Cardiac septum (tissue), 1 donor: ENCODE results near the gene LRIT2. TPM values are rescaled to one million over a fixed set of nuclear protein-coding genes. Genes with fewer than 3 reads are reported as not detected.
"Not testable (repeated sequence)": the region's sequence is repeated elsewhere in the genome, so short reads cannot be mapped to it uniquely, and the experiment has no call there.

Experiments
- DNase-seq: peaks from one replicate; pipeline ENCODE4 v3.0.0-alpha.2; 2020; ENCODE audit warnings: low spot score
- intact Hi-C: fragments of 100-400 bp; cut with DNase I; formaldehyde crosslinking; loops from one replicate; pipeline ENCODE4 v1.14.0; 2022
- total RNA-seq: library from RNA; stranded (reverse); fragmentation: NEBNext Ultra II Directional; extraction: Animal tissue kit (Norgen Biotek cat#: 25700); gene quantifications from one replicate; pipeline ENCODE4 v1.2.1, GENCODE V29; 2021
- donor health status: DM: no; HTN: no; CAD: no.

LRIT2 gene
- total RNA-seq, 1 donor from 2014 or later: not detected

GRCh38 chr10:84193846-84194423 lies 31.4 kb downstream of the LRIT2 start:
- DNase-seq: peak; percentile 31
- intact Hi-C loops: no loop called here

GRCh38 chr10:84193327-84193726 lies 32.0 kb downstream of the LRIT2 start:
- intact Hi-C loops: no loop called here
- no peak for DNase-seq

GRCh38 chr10:84191106-84191505 lies 34.2 kb downstream of the LRIT2 start:
- intact Hi-C loops: no loop called here
- DNase-seq: peak; percentile 12

- intact Hi-C loops: no loop called here
- DNase-seq: no peak
These were observed 34.7 kb downstream of the LRIT2 start for GRCh38 chr10:84190621-84191020.

GRCh38 chr10:84188815-84189214 lies 36.5 kb downstream of the LRIT2 start:
- peak; percentile 47 for DNase-seq
- intact Hi-C loops: no loop called here

GRCh38 chr10:84185526-84186175 lies 39.7 kb downstream of the LRIT2 start:
- peak; percentile 64 for DNase-seq
- intact Hi-C loops: no loop called here

- peak; percentile 39 for DNase-seq
- intact Hi-C loops: no loop called here
These were observed 40.8 kb downstream of the LRIT2 start for GRCh38 chr10:84184517-84184916.

GRCh38 chr10:84181631-84182030 lies 43.7 kb downstream of the LRIT2 start:
- intact Hi-C loops: no loop called here
- no peak for DNase-seq

GRCh38 chr10:84180386-84180785 lies 45.0 kb downstream of the LRIT2 start:
- intact Hi-C loops: not testable (repeated sequence)
- DNase-seq: peak; percentile 14

- intact Hi-C loops: no loop called here
- peak; percentile 51 for DNase-seq
These were observed 46.2 kb downstream of the LRIT2 start for GRCh38 chr10:84179059-84179710.

- intact Hi-C loops: no loop called here
- no peak for DNase-seq
These were observed 47.2 kb downstream of the LRIT2 start for GRCh38 chr10:84178160-84178609.

GRCh38 chr10:84177541-84178141 lies 47.7 kb downstream of the LRIT2 start:
- intact Hi-C loops: no loop called here

GRCh38 chr10:84176836-84177474 lies 48.4 kb downstream of the LRIT2 start:
- DNase-seq: peak; percentile 72
- intact Hi-C loops: no loop called here

More at GRCh38 chr10:84177541-84178141, 47.7 kb downstream of the LRIT2 start:
- peak; percentile 73 for DNase-seq

- peak; percentile 66 for DNase-seq
- intact Hi-C loops: no loop called here
These were observed 49.0 kb downstream of the LRIT2 start for GRCh38 chr10:84176351-84176750.

- DNase-seq: no peak
- intact Hi-C loops: no loop called here
These were observed 49.9 kb downstream of the LRIT2 start for GRCh38 chr10:84175436-84175835.

GRCh38 chr10:84173501-84173929 lies 51.8 kb downstream of the LRIT2 start, which contains the start of gene GPR15LG:
Gene GPR15LG, plus strand, starts transcription at chr10:84173801. Its CDS starts 51 bp downstream, at chr10:84173852.
- intact Hi-C loops: no loop called here
- peak; percentile 39 for DNase-seq

GRCh38 chr10:84172467-84173356 lies 52.6 kb downstream of the LRIT2 start:
- DNase-seq: peak; percentile 44
- intact Hi-C loops: no loop called here

- intact Hi-C loops, DNase-seq: not testable (repeated sequence)
These were observed 53.5 kb downstream of the LRIT2 start for GRCh38 chr10:84171700-84172466.
